ENCODE data around the gene FGB.

DNA sequence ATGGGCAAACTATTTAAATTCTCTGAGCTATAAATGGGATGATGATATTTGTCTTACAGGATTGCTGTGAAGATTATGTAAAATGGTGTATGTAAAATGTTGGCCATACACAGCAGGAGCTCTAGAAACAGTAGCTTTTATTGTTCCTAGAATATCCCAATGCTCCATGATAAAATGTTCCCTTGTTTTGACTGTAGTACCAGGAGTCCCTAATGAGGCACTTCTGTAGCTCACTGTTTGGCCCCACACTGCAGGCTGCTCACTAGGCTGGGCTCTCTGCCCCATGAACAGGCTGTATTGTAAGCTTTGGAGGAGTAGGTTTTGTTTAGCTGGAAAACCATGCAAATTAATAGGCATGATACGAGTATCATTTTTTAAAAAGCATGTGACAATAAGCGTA lies 31.1 kb downstream of the FGB start:
- TF ChIP-seq, protein P1, sequence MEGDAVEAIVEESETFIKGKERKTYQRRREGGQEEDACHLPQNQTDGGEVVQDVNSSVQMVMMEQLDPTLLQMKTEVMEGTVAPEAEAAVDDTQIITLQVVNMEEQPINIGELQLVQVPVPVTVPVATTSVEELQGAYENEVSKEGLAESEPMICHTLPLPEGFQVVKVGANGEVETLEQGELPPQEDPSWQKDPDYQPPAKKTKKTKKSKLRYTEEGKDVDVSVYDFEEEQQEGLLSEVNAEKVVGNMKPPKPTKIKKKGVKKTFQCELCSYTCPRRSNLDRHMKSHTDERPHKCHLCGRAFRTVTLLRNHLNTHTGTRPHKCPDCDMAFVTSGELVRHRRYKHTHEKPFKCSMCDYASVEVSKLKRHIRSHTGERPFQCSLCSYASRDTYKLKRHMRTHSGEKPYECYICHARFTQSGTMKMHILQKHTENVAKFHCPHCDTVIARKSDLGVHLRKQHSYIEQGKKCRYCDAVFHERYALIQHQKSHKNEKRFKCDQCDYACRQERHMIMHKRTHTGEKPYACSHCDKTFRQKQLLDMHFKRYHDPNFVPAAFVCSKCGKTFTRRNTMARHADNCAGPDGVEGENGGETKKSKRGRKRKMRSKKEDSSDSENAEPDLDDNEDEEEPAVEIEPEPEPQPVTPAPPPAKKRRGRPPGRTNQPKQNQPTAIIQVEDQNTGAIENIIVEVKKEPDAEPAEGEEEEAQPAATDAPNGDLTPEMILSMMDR (IDR thresholded peaks at IDR 0.05), result no peak
- no peak for TF ChIP-seq POLR2A (IDR thresholded peaks at IDR 0.05)
